GM19193 (cell line): Measurements from ENCODE around the gene ZNF470.

Source experiments
- POLR2A ChIP-seq: IDR thresholded peaks from 4 replicates; pipeline ENCODE4 v1.6.1; 2011; ENCODE audit not compliant: insufficient read depth, insufficient read length; ENCODE audit errors: extremely low read depth

The ZNF470 gene

GRCh38 chr19:56594783-56595547, 27.7 kb downstream of the ZNF470 start, which contains the start of gene ZNF71:
ZNF71 (plus strand) TSS chr19:56595302; CDS start chr19:56601559, 6,257 bp downstream.
- TF ChIP-seq POLR2A: no peak

GRCh38 chr19:56595548-56595899, 28.3 kb downstream of the ZNF470 start:
- TF ChIP-seq POLR2A: no peak

- no peak for TF ChIP-seq POLR2A
Observed at GRCh38 chr19:56596676-56597075, 29.4 kb downstream of the ZNF470 start.

DNA sequence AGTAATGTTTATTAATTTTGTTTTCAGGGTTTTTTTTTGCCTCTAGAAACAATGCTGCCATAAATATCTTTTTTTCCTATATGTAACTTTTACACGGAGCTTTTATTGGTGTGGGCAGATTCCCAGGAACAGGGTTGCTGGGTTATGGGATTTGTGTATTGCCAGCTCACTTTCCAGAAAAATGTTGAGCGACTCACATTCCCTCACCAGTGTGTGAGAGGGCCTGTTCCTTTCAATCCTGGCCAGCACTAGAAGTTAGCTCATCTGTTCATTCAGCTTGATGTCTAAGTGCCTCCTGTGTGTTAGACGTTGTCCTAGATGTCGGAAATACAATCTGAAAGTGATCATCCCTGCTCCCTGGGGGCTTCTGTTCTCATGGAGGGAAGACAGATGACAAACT, 30.4 kb downstream of the ZNF470 start:
- no peak for TF ChIP-seq POLR2A

GRCh38 chr19:56601375-56601774, 34.1 kb downstream of the ZNF470 start:
- no peak for TF ChIP-seq POLR2A

DNA sequence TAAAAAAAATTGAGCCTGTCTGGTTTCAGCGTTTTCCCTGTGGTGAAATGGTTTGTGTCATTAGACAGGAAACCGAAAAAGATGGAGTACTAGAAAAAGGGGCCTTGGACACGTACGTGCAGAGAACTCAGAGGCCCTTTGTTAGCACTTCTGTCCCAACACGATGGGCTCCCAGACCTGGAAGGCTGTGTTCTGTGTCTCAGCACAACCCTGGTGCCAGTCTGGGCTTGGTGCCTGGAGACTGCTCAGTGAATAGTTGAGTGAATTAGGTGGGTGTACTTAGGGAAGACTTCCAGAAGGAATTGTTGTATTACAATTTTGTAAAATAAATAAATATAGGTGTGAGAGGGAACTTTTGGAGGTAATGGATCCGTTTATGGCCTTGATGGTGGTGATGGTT, 36.6 kb downstream of the ZNF470 start:
- no peak for TF ChIP-seq POLR2A

DNA sequence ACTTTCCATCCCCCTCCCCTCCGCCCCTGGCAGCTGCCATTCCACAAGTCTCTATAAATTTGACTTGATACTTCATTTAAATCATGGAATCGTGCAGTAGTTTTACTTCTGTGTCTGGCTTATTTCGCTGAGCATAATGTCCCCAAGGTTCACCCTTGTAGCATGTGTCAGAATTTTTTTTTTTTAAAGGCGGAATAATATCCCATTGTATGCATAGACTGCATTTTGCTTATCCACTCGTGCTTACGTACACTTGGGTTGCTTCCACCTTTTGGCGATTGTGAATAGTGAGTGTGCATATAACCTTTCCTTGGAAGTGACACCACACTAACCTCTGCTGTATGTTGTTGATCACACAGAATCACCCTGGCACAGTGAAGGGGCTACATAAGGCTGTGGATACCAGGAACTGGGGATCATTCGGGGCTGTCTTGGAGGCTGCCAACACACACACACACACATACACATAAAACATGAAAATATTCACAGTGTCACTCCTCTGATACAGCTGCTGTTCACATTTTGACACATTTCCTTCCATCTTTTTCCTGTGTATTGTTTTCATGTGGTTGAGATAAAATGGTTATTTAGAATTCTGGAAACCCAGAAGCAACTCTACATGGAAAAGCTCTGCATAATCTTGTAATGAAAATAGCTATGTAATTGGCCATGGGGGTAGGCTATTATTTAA, 41.2 kb downstream of the ZNF470 start:
- no peak for TF ChIP-seq POLR2A

DNA sequence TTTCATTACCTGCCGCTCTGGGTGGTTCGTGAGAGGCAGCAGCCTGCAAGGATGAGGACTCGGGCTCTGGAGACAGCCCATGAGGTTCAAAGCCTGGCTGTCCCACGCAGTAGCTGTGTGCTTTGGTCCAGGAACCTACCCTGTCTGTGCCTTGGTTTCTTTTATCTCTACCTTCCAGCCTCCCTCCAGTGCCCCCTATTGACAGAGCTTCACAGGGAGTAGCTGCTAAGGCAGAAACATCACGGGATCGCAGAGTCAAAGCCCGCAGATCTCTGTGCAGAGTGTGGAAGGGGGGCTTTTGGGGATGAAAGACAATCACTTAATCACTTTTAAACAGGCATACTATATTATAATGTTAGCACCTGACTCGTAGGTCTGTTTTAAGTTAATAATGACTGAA, 44.0 kb downstream of the ZNF470 start:
- TF ChIP-seq POLR2A: no peak

DNA sequence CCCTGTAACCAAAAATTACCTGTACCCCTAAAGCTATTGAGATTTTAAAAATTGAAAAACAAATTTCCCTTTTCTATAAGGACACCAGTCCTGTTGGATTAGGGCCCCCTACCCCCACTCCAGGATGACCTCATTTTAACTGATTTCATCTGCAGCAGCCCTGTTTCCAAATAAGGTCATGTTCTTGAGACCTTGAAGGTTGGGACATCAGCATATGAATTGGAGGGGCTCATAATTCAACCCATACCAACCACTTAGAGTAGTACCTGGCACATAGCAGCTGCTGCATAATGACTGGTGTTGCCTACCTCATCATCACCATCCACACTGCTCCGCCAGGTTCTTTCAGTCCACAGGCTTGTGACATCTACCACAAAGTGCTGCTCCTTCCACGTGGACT, 45.5 kb downstream of the ZNF470 start:
- no peak for TF ChIP-seq POLR2A

GRCh38 chr19:56613639-56614038, 46.4 kb downstream of the ZNF470 start:
- TF ChIP-seq POLR2A: no peak

- no peak for TF ChIP-seq POLR2A
Observed at GRCh38 chr19:56617531-56617930, 50.3 kb downstream of the ZNF470 start.

GRCh38 chr19:56619121-56619520, 51.9 kb downstream of the ZNF470 start:
- no peak for TF ChIP-seq POLR2A

DNA sequence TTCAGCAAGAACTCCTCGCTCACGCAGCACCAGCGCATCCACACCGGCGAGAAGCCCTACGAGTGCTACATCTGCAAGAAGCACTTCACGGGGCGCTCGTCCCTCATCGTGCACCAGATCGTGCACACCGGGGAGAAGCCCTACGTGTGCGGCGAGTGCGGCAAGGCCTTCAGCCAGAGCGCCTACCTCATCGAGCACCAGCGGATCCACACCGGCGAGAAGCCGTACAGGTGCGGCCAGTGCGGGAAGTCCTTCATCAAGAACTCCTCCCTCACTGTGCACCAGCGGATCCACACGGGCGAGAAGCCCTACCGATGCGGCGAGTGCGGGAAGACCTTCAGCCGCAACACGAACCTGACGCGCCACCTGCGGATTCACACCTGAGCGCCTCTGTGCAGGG, 55.1 kb downstream of the ZNF470 start:
- TF ChIP-seq POLR2A: no peak

DNA sequence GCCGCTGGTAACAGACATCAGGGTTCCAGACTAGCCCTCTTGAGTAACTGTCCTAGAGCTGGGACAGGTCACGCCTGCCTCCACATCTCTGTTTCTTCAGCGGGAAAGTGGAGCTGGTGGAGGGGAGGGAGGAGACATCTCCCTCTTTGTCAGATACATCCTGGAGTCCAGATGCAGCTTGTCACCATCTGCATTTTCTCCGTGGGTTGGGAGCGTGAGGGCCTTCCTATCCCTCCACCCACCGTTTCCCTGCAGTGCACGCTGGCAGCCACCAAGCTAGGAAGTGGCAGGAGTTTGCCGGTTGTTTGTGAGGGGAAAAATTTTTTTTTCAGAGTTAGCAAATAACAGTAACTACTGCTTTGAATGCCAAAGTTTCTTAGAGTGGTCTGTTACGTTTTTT, 55.7 kb downstream of the ZNF470 start:
- TF ChIP-seq POLR2A: no peak

- TF ChIP-seq POLR2A: no peak
Observed at GRCh38 chr19:56625708-56626107, 58.4 kb downstream of the ZNF470 start.

- TF ChIP-seq POLR2A: no peak
Observed at GRCh38 chr19:56633021-56633420, 65.8 kb downstream of the ZNF470 start.
